ENCODE results near the gene SYN1.

DNA sequence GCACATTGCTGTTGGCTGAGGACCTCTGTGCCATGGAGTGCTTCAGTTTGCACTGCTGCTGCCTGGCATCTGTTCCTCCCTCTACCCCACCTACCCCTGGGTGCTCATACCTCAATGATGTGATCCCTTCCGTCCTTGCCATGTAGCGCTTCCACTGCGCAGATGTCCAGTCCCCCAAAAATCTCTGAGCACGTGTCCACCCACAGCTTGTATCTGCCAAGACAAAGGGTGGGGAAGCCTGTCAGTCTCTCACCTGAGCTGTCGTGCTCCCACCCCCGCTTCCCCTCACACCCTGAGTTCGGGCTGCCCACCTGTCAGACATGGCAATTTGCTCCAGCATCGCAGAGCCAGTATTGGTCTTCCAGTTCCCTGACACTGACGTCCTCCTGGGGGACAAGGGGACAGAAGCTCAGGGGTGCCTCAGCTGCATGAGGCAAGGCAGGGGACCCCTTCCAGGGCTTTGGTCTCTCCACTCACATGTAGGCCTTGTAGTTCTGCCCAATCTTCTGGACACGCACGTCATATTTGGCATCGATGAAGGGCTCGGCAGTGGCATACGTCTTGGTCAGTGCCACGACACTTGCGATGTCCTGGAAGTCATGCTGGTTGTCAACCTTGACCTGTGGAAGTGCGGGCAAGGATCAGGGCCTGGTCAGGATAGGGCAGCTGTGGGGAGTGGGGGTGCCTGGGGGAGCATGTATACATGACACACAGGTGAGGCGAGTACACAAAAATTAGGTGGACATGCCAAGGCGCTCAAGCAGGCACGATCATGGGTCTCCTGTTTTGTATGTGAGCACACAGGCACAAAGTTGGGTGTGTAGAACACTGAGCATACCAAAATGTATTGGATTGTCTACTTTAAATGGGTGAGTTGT, 43.4 kb downstream of the SYN1 start:
- no peak for TF ChIP-seq EGR1 (IDR thresholded peaks at IDR 0.05)
- TF ChIP-seq CEBPB (IDR thresholded peaks at IDR 0.05): no peak
- no peak for TF ChIP-seq CREB1 (IDR thresholded peaks at IDR 0.05; ENCODE audit: low read depth)
- TF ChIP-seq REST (IDR thresholded peaks at IDR 0.05; ENCODE audit: low read depth): no peak

Data from Ishikawa (cell line).